NOMO-1 treated with DMSO at 0.1 percent for 48 hours (cell line): Measurements from ENCODE around the gene SGTA.
"Not testable (repeated sequence)": the region's sequence is repeated elsewhere in the genome, so short reads cannot be mapped to it uniquely, and the experiment has no call there.

Source experiments
- DNase-seq: peaks from one replicate; lab custom pipeline; 2025; ENCODE audit not compliant: unreplicated experiment; lab: John Stamatoyannopoulos, UW

The SGTA gene

GRCh38 chr19:2782936-2783780 is at the start of gene SGTA:
Gene SGTA (minus strand): TSS chr19:2783273. CDS start chr19:2769068, 14,205 bp downstream.
- DNase-seq, result peak; percentile 99

- no peak for DNase-seq
These were observed 44.9 kb upstream of the SGTA start for GRCh38 chr19:2827840-2828489.

GRCh38 chr19:2827022-2827421 is 43.9 kb upstream of the SGTA start:
- no peak for DNase-seq

- DNase-seq, result no peak
These were observed 41.1 kb upstream of the SGTA start for GRCh38 chr19:2824129-2824528.

GRCh38 chr19:2823646-2824045 is 40.6 kb upstream of the SGTA start:
- no peak for DNase-seq

- DNase-seq, result no peak
These were observed 39.8 kb upstream of the SGTA start for GRCh38 chr19:2822846-2823245.

GRCh38 chr19:2820112-2820702 is 37.1 kb upstream of the SGTA start:
- DNase-seq, result no peak

GRCh38 chr19:2819540-2820111 is 36.6 kb upstream of the SGTA start, which contains the start of gene ZNF554:
Gene ZNF554 (plus strand): TSS chr19:2819868. CDS start chr19:2820072, 204 bp downstream.
- peak; percentile 88 for DNase-seq

GRCh38 chr19:2817237-2817829 is 34.3 kb upstream of the SGTA start:
- not testable (repeated sequence) for DNase-seq

- no peak for DNase-seq
These were observed 33.6 kb upstream of the SGTA start for GRCh38 chr19:2816641-2817040.

GRCh38 chr19:2815923-2816322 is 32.9 kb upstream of the SGTA start:
- DNase-seq, result no peak

- DNase-seq, result no peak
These were observed 32.1 kb upstream of the SGTA start for GRCh38 chr19:2815191-2815614.

- no peak for DNase-seq
These were observed 31.4 kb upstream of the SGTA start for GRCh38 chr19:2814426-2814825.

GRCh38 chr19:2813235-2814160 is 30.4 kb upstream of the SGTA start:
- no peak for DNase-seq

- no peak for DNase-seq
These were observed 29.6 kb upstream of the SGTA start for GRCh38 chr19:2812414-2813234.

- DNase-seq, result no peak
These were observed 28.8 kb upstream of the SGTA start for GRCh38 chr19:2811735-2812413.

GRCh38 chr19:2811221-2811722 is 28.2 kb upstream of the SGTA start:
- DNase-seq, result no peak
